Rectal smooth muscle tissue (tissue), 1 donor: ENCODE results near the gene SGTB.
"Not testable (repeated sequence)": the region's sequence is repeated elsewhere in the genome, so short reads cannot be mapped to it uniquely, and the experiment has no call there.

ENCODE experiments used
- H3K27ac ChIP-seq: one replicate; pipeline ENCODE4 v1.7.0; 2013; ENCODE audit warnings: low read depth, low read length, inconsistent platforms
- H3K27me3 ChIP-seq: one replicate; pipeline ENCODE4 v1.7.0; 2013; ENCODE audit warnings: low read length; ENCODE audit not compliant: control insufficient read depth, insufficient read depth
- H3K36me3 ChIP-seq: one replicate; pipeline ENCODE4 v1.7.0; 2013; ENCODE audit warnings: low read length; ENCODE audit not compliant: control insufficient read depth, insufficient read depth
- H3K4me1 ChIP-seq: one replicate; pipeline ENCODE4 v1.7.0; 2013; ENCODE audit warnings: low read length; ENCODE audit not compliant: control insufficient read depth, insufficient read depth
- H3K4me3 ChIP-seq: one replicate; pipeline ENCODE4 v1.7.0; 2013; ENCODE audit warnings: low read length
- H3K9ac ChIP-seq: one replicate; pipeline ENCODE4 v1.7.0; 2013; ENCODE audit warnings: low read length

Gene SGTB

GRCh38 chr5:65630981-65631380 lies 90.9 kb downstream of the SGTB start:
- Histone ChIP-seq H3K27me3 (no peaks in the 10 kb centered on the region), H3K36me3 (no peaks in the 10 kb centered on the region), H3K4me1 (peaks cover under 1% of the 10 kb centered on the region), H3K27ac (no peak overlapping the region), H3K4me3 (no peak overlapping the region), H3K9ac (no peak overlapping the region)

- Histone ChIP-seq H3K36me3 (no peaks in the 10 kb centered on the region), H3K27ac (no peak overlapping the region), H3K27me3 (no peaks in the 10 kb centered on the region), H3K4me1 (peaks cover 14% of the 10 kb centered on the region), H3K9ac (peak overlapping the region; percentile 22), H3K4me3 (peak overlapping the region; percentile 95)
Measured at GRCh38 chr5:65625743-65626142, 96.2 kb downstream of the SGTB start.

GRCh38 chr5:65624571-65625555 lies 97.0 kb downstream of the SGTB start, which contains the start of the genes SHLD3 and TRAPPC13:
Gene SHLD3 (plus strand): TSS chr5:65625027. CDS start chr5:65629588, 4,561 bp downstream.
Gene TRAPPC13 (plus strand): TSS chr5:65625027. CDS start chr5:65625061, 34 bp downstream.
- peak within 1 kb of the TSS; percentile 81 for H3K27ac ChIP-seq
- peak within 1 kb of the TSS; percentile 95 for H3K4me3 ChIP-seq
- H3K4me1 ChIP-seq, result peaks cover 14% of the 10 kb centered on the region
- peak within 1 kb of the TSS; percentile 88 for H3K9ac ChIP-seq
- no peaks in the 10 kb centered on the region for H3K36me3 ChIP-seq
- H3K27me3 ChIP-seq, result no peaks in the 10 kb centered on the region

- Histone ChIP-seq H3K4me1 (peaks cover 14% of the 10 kb centered on the region), H3K27me3 (no peaks in the 10 kb centered on the region), H3K4me3 (peak within 1 kb of the TSS; percentile 95), H3K9ac (peak within 1 kb of the TSS; percentile 88), H3K36me3 (no peaks in the 10 kb centered on the region), H3K27ac (peak within 1 kb of the TSS; percentile 81)
Measured at GRCh38 chr5:65624025-65624570, 97.8 kb downstream of the SGTB start, which contains the start of gene TRIM23. Gene TRIM23 (minus strand): TSS chr5:65624333. CDS start chr5:65624274, 59 bp downstream.

GRCh38 chr5:65623482-65623881 lies 98.4 kb downstream of the SGTB start:
- Histone ChIP-seq H3K4me1 (peaks cover 14% of the 10 kb centered on the region), H3K27me3 (no peaks in the 10 kb centered on the region), H3K4me3 (peak overlapping the region; percentile 95), H3K27ac (peak overlapping the region; percentile 81), H3K9ac (peak overlapping the region; percentile 88), H3K36me3 (no peaks in the 10 kb centered on the region)

- H3K4me1 ChIP-seq, result peaks cover 14% of the 10 kb centered on the region
- not testable (repeated sequence) for H3K36me3 ChIP-seq, H3K9ac ChIP-seq, H3K27ac ChIP-seq, H3K4me3 ChIP-seq, H3K27me3 ChIP-seq
Measured at GRCh38 chr5:65621961-65622360, 99.9 kb downstream of the SGTB start.

GRCh38 chr5:65620021-65620420 lies 101.9 kb downstream of the SGTB start:
- Histone ChIP-seq H3K27me3 (no peaks in the 10 kb centered on the region), H3K9ac (no peak overlapping the region), H3K27ac (no peak overlapping the region), H3K4me1 (peaks cover 10% of the 10 kb centered on the region), H3K36me3 (no peaks in the 10 kb centered on the region), H3K4me3 (no peak overlapping the region)
